Adrenal gland (tissue), 5 donors: ENCODE results near the gene LRRC4C.

Source experiments
- CTCF ChIP-seq, 6 experiments: fragments of 450-650 bp in 4 of 6; fragments of 200-600 bp in 2 of 6; sonication (generic) in 1 of 6; IDR thresholded peaks; 1 replicate in 5 of 6; 2 replicates in 1 of 6; pipeline versions ENCODE4 v1.5.1 to v1.8.0; 2016 to 2021; ENCODE audit warnings: antibody characterized with exemption in 6 of 6, mild to moderate bottlenecking in 2 of 6, moderate library complexity in 1 of 6
- POLR2A ChIP-seq, 2 donors: fragments of 450-650 bp; IDR thresholded peaks; one replicate each; pipeline ENCODE4 v1.6.1; 2017; ENCODE audit warnings: antibody characterized with exemption in 2 of 2, mild to moderate bottlenecking in 2 of 2, moderate library complexity in 1 of 2
- donor health status: DM: no; HTN: no; CAD: no.

- TF ChIP-seq CTCF (IDR thresholded peaks at IDR 0.05) (no peak), POLR2A (IDR thresholded peaks at IDR 0.05) (no peak)
Observed at GRCh38 chr11:41246399-41246745, 213.1 kb downstream of the LRRC4C start.
